DOHH2 (cell line): Measurements from ENCODE around the gene CRPPA.

Experiments
- CTCF ChIP-seq: fragments of 200-600 bp; sonication (generic); IDR thresholded peaks from one replicate; pipeline ENCODE4 v1.5.1; 2014; ENCODE audit warnings: antibody characterized with exemption, mild to moderate bottlenecking, low read depth, low read length; ENCODE audit not compliant: poor library complexity, severe bottlenecking
- EZH2phosphoT487 ChIP-seq: fragments of 200-600 bp; sonication (generic); IDR thresholded peaks from 2 replicates; pipeline ENCODE4 v1.6.1; 2017; ENCODE audit warnings: borderline replicate concordance, mild to moderate bottlenecking, antibody characterized with exemption, low read length, moderate library complexity, mixed read lengths

GRCh38 chr7:16399916-16400892 lies 21.1 kb downstream of the CRPPA start:
- TF ChIP-seq EZH2phosphoT487 (no peak), CTCF (no peak)
